Small intestine (tissue), 7 donors: ENCODE data around the gene CHST5. TPM values are rescaled to one million over a fixed set of nuclear protein-coding genes. Genes with fewer than 3 reads are reported as not detected.

ENCODE experiments used
- DNase-seq, 2 donors: peaks; one replicate each; pipeline versions ENCODE4 v3.0.0 to v3.0.0-alpha.2; 2013
- FAIRE-seq: peaks from 2 replicates; lab custom pipeline; 2012; peaks lifted over from hg19 to GRCh38; lab: Jason Lieb, UNC
- H3K27ac ChIP-seq, 3 donors: one replicate each; pipeline ENCODE4 v1.5.1; 2013; ENCODE audit warnings: low read length in 2 of 3, mild to moderate bottlenecking in 2 of 3, control low read depth in 1 of 3, inconsistent platforms in 1 of 3, low read depth in 1 of 3, moderate library complexity in 1 of 3
- H3K27me3 ChIP-seq, 3 donors: one replicate each; pipeline ENCODE4 v1.6.1; 2013; ENCODE audit warnings: low read length in 3 of 3, inconsistent platforms in 1 of 3; ENCODE audit not compliant: control insufficient read depth in 3 of 3, insufficient read depth in 3 of 3
- H3K36me3 ChIP-seq, 3 donors: one replicate each; pipeline ENCODE4 v1.6.1; 2013; ENCODE audit warnings: low read length in 3 of 3, inconsistent platforms in 1 of 3, low read depth in 1 of 3, mild to moderate bottlenecking in 1 of 3, moderate library complexity in 1 of 3; ENCODE audit not compliant: control insufficient read depth in 3 of 3, insufficient read depth in 2 of 3
- H3K4me1 ChIP-seq, 3 donors: one replicate each; pipeline ENCODE4 v1.6.1; 2013; ENCODE audit warnings: low read length in 2 of 3, inconsistent platforms in 1 of 3, low read depth in 1 of 3, mild to moderate bottlenecking in 1 of 3, moderate library complexity in 1 of 3; ENCODE audit not compliant: control insufficient read depth in 3 of 3, insufficient read depth in 2 of 3
- H3K4me3 ChIP-seq, 3 donors: one replicate each; pipeline ENCODE4 v1.5.1; 2013; ENCODE audit warnings: low read length in 3 of 3, control low read depth in 1 of 3, inconsistent platforms in 1 of 3, low read depth in 1 of 3, mild to moderate bottlenecking in 1 of 3, moderate library complexity in 1 of 3
- H3K9me3 ChIP-seq, 2 donors: one replicate each; pipeline ENCODE4 v1.6.1; 2013; ENCODE audit warnings: low read depth in 1 of 2, low read length in 1 of 2; ENCODE audit not compliant: control insufficient read depth in 2 of 2, insufficient read depth in 1 of 2
- WGBS, 3 donors: extraction: QIAGEN DNeasy Blood & Tissue Kit; methylation state at CpG; one replicate each; pipeline ENCODE4 v1.1.7; 2013; 5-methylcytosine and 5-hydroxymethylcytosine counted together
- polyA plus RNA-seq, 4 donors: library from polyadenylated mRNA; stranded (reverse) in 3 of 4; unstranded in 1 of 4; fragments of 200-250 nt in 3 of 4; fragments of 120-200 nt in 1 of 4; gene quantifications; one replicate each; pipeline versions ENCODE4 v1.2.1 to v1.2.3, GENCODE V29; 2013
- donor health status: healthy with polysubstance abuse.
- donor health status: control.
- donor health status: control.
- donor health status: Bipolar disorder and iron deficiency.
- donor health status: healthy.

Gene CHST5
- polyA plus RNA-seq, 4 donors, result 21.2 to 37.7 (median 27.5) TPM

- FAIRE-seq (no peak), DNase-seq (no peak)
- H3K9me3 ChIP-seq, result no peaks in the 10 kb centered on the region
- H3K27me3 ChIP-seq, result no peaks in the 10 kb centered on the region
- H3K4me3 ChIP-seq, result no peak overlapping the region
- WGBS, 3 donors, result 77 to 84% (median 77%) methylated on average over 3 of the region's 3 CpGs
- H3K27ac ChIP-seq, result no peak overlapping the region
- H3K4me1 ChIP-seq, result peaks cover 1 to 6% (median 3%) of the 10 kb centered on the region in 3 donors
- peaks cover 27 to 63% (median 43%) of the 10 kb centered on the region in 3 donors for H3K36me3 ChIP-seq
Observed at GRCh38 chr16:75572864-75573542, 37.1 kb upstream of the CHST5 start.

GRCh38 chr16:75570396-75571065, 34.6 kb upstream of the CHST5 start:
- no peak for DNase-seq
- Histone ChIP-seq H3K27me3 (no peaks in the 10 kb centered on the region), H3K4me3 (no peak overlapping the region), H3K36me3 (peaks cover 20 to 53% (median 34%) of the 10 kb centered on the region in 3 donors), H3K9me3 (no peaks in the 10 kb centered on the region), H3K4me1 (peaks cover 1 to 18% (median 10%) of the 10 kb centered on the region in 3 donors), H3K27ac (no peak overlapping the region)
- no peak for FAIRE-seq
- WGBS, 3 donors, result 60 to 70% (median 61%) methylated on average over 5 of the region's 5 CpGs

GRCh38 chr16:75567911-75568310, 32.0 kb upstream of the CHST5 start:
- peaks cover 1 to 26% (median 6%) of the 10 kb centered on the region in 3 donors for H3K4me1 ChIP-seq
- no peaks in the 10 kb centered on the region for H3K27me3 ChIP-seq
- FAIRE-seq (no peak), DNase-seq (no peak)
- H3K4me3 ChIP-seq, result no peak overlapping the region
- no peaks in the 10 kb centered on the region for H3K9me3 ChIP-seq
- H3K27ac ChIP-seq, result no peak overlapping the region
- peaks cover 14 to 37% (median 27%) of the 10 kb centered on the region in 3 donors for H3K36me3 ChIP-seq
- WGBS, 3 donors, result 79 to 84% (median 81%) methylated on average over 4 of the region's 4 CpGs

GRCh38 chr16:75566758-75567255, 30.9 kb upstream of the CHST5 start:
- Histone ChIP-seq H3K27ac (peak overlapping the region in 1 of 3 donors; percentile 87), H3K9me3 (no peaks in the 10 kb centered on the region), H3K36me3 (peaks cover 12 to 27% (median 17%) of the 10 kb centered on the region in 3 donors), H3K27me3 (no peaks in the 10 kb centered on the region), H3K4me3 (peak overlapping the region; percentile 82 to 99 (median 91)), H3K4me1 (peaks cover 1 to 26% (median 6%) of the 10 kb centered on the region in 3 donors)
- 1 to 2% (median 2%) methylated on average over 21 to 32 of the region's 32 CpGs for WGBS, 3 donors
- FAIRE-seq (no peak), DNase-seq (peak; percentile 14 to 41)

GRCh38 chr16:75566040-75566757, 30.3 kb upstream of the CHST5 start, which contains the start of gene GABARAPL2:
GABARAPL2 (plus strand) TSS chr16:75566379; CDS start chr16:75566487, 108 bp downstream.
- Histone ChIP-seq H3K9me3 (no peaks in the 10 kb centered on the region), H3K4me3 (peak within 1 kb of the TSS; percentile 82 to 99 (median 91)), H3K36me3 (peaks cover 7 to 23% (median 14%) of the 10 kb centered on the region in 3 donors), H3K27ac (peak within 1 kb of the TSS in 2 of 3 donors; percentile 87 to 88), H3K4me1 (peaks cover 1 to 24% (median 6%) of the 10 kb centered on the region in 3 donors), H3K27me3 (no peaks in the 10 kb centered on the region)
- peak; percentile 79 to 95 for DNase-seq
- no peak for FAIRE-seq
- WGBS, 3 donors, result 0 to 1% (median 1%) methylated on average over 58 to 69 of the region's 69 CpGs

GRCh38 chr16:75565640-75566039, 29.7 kb upstream of the CHST5 start:
- H3K4me1 ChIP-seq, result peaks cover under 1 to 21% (median 6%) of the 10 kb centered on the region in 3 donors
- peak overlapping the region in 2 of 3 donors; percentile 69 to 88 for H3K27ac ChIP-seq
- peak overlapping the region; percentile 82 to 99 (median 91) for H3K4me3 ChIP-seq
- DNase-seq (no peak), FAIRE-seq (no peak)
- 3 to 16% (median 6%) methylated on average over 15 of the region's 15 CpGs for WGBS, 3 donors
- peaks cover 0 to 2% (median 0%) of the 10 kb centered on the region in 3 donors for H3K27me3 ChIP-seq
- H3K36me3 ChIP-seq, result peaks cover 6 to 20% (median 14%) of the 10 kb centered on the region in 3 donors
- H3K9me3 ChIP-seq, result no peaks in the 10 kb centered on the region

- Histone ChIP-seq H3K9me3 (no peaks in the 10 kb centered on the region), H3K27ac (no peak overlapping the region), H3K4me3 (no peak overlapping the region), H3K27me3 (peaks cover 0 to 7% (median 0%) of the 10 kb centered on the region in 3 donors), H3K4me1 (peaks cover 0 to 8% (median 0%) of the 10 kb centered on the region in 3 donors), H3K36me3 (no peaks in the 10 kb centered on the region)
- FAIRE-seq (no peak), DNase-seq (no peak)
- 63 to 72% (median 70%) methylated on average over 10 of the region's 10 CpGs for WGBS, 3 donors
Observed at GRCh38 chr16:75559564-75560372, 23.9 kb upstream of the CHST5 start.
